ENCODE results near the gene THOC2.

The THOC2 gene, protein sequence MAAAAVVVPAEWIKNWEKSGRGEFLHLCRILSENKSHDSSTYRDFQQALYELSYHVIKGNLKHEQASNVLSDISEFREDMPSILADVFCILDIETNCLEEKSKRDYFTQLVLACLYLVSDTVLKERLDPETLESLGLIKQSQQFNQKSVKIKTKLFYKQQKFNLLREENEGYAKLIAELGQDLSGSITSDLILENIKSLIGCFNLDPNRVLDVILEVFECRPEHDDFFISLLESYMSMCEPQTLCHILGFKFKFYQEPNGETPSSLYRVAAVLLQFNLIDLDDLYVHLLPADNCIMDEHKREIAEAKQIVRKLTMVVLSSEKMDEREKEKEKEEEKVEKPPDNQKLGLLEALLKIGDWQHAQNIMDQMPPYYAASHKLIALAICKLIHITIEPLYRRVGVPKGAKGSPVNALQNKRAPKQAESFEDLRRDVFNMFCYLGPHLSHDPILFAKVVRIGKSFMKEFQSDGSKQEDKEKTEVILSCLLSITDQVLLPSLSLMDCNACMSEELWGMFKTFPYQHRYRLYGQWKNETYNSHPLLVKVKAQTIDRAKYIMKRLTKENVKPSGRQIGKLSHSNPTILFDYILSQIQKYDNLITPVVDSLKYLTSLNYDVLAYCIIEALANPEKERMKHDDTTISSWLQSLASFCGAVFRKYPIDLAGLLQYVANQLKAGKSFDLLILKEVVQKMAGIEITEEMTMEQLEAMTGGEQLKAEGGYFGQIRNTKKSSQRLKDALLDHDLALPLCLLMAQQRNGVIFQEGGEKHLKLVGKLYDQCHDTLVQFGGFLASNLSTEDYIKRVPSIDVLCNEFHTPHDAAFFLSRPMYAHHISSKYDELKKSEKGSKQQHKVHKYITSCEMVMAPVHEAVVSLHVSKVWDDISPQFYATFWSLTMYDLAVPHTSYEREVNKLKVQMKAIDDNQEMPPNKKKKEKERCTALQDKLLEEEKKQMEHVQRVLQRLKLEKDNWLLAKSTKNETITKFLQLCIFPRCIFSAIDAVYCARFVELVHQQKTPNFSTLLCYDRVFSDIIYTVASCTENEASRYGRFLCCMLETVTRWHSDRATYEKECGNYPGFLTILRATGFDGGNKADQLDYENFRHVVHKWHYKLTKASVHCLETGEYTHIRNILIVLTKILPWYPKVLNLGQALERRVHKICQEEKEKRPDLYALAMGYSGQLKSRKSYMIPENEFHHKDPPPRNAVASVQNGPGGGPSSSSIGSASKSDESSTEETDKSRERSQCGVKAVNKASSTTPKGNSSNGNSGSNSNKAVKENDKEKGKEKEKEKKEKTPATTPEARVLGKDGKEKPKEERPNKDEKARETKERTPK (N-terminal part only)

GRCh38 chrX:123732670-123733363, at the start of gene THOC2:
Gene THOC2 (minus strand): TSS chrX:123733052. CDS start chrX:123733022, 30 bp downstream.
- TF ChIP-seq CTCF (IDR thresholded peaks at IDR 0.05): 0 out of 2 replicates have a peak, but pooled peaks have one; percentile 10

GRCh38 chrX:123779908-123780396, 47.1 kb upstream of the THOC2 start:
- TF ChIP-seq CTCF (IDR thresholded peaks at IDR 0.05): no peak

- TF ChIP-seq CTCF (IDR thresholded peaks at IDR 0.05): no peak
Measured at GRCh38 chrX:123773258-123773988, 40.6 kb upstream of the THOC2 start.

DNA sequence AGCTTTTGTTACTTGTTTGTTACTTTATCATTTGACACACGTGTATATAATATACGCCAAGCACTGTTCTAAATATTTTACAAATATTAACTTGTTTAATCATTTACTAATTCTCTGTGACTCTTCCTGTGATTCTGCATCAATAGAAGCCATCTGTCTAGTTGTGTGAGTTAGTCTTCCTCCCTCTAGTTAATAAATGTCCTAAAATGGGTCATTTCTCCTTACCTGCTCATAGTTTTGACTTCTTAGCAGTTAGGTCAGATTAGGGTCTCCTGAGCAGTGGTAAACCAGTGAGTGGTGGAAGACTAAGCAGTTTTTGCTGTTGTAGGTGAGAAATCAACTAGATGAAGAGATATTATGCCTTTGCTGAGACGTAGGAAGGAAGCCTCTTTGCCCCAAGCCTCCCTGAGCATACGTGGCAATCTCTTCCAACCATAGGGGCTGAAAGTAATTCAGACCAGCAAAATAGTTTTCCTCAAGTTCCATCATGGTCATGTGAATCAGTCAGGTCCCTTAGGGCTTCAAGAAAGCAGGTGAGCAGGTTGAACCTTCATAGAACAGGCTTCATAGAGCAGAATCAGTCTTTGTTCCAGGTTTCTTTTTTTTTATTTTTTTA, 38.7 kb upstream of the THOC2 start:
- TF ChIP-seq CTCF (IDR thresholded peaks at IDR 0.05): no peak

GRCh38 chrX:123764967-123765871, 32.4 kb upstream of the THOC2 start:
- TF ChIP-seq CTCF (IDR thresholded peaks at IDR 0.05): no peak

All from LNCAP (cell line).